CD4-positive, CD25-positive, alpha-beta regulatory T cell (primary cell): ENCODE measurements around the gene ABCA7. TPM values are rescaled to one million over a fixed set of nuclear protein-coding genes. Genes with fewer than 3 reads are reported as not detected.

ENCODE experiments used
- ATAC-seq, 2 donors: fragments of 150-1000 bp; cut with Tn5 transposase; one replicate each; pipeline ENCODE4 v1.10.0; 2021; ENCODE audit warnings: low read depth in 2 of 2, moderate number of reproducible peaks in 2 of 2, moderate library complexity in 1 of 2
- DNase-seq, 3 donors: peaks; one replicate each; pipeline versions ENCODE4 v3.0.0 to v3.0.0-alpha.2; 2012 to 2022; ENCODE audit warnings: mixed read lengths in 1 of 3
- H3K27ac ChIP-seq: one replicate; pipeline ENCODE4 v1.7.0; 2013; ENCODE audit warnings: mild to moderate bottlenecking, low read length; ENCODE audit not compliant: insufficient read depth, poor library complexity, severe bottlenecking
- H3K27me3 ChIP-seq: one replicate; pipeline ENCODE4 v1.7.0; 2013; ENCODE audit warnings: low read length; ENCODE audit not compliant: control insufficient read depth, insufficient read depth
- H3K36me3 ChIP-seq: one replicate; pipeline ENCODE4 v1.7.0; 2013; ENCODE audit warnings: mild to moderate bottlenecking, low read length, moderate library complexity; ENCODE audit not compliant: control insufficient read depth, insufficient read depth
- H3K4me1 ChIP-seq: 2 replicates; pipeline ENCODE4 v1.7.0; 2013; ENCODE audit warnings: mild to moderate bottlenecking, low read length; ENCODE audit not compliant: insufficient read depth, control insufficient read depth, poor library complexity, severe bottlenecking
- H3K4me3 ChIP-seq: one replicate; pipeline ENCODE4 v1.7.0; 2013; ENCODE audit warnings: low read depth, mild to moderate bottlenecking, low read length, moderate library complexity
- H3K9me3 ChIP-seq, 2 experiments: 1 replicate in 1 of 2; 2 replicates in 1 of 2; pipeline ENCODE4 v1.7.0; 2013; ENCODE audit warnings: low read length in 2 of 2, mild to moderate bottlenecking in 1 of 2, moderate library complexity in 1 of 2; ENCODE audit not compliant: control insufficient read depth in 2 of 2
- H3K27ac Mint-ChIP-seq, 3 donors: one replicate each; pipeline ENCODE4 v1.8.0; 2020 to 2022; ENCODE audit warnings: mild to moderate bottlenecking in 3 of 3, mixed read lengths in 3 of 3, moderate library complexity in 2 of 3
- H3K27me3 Mint-ChIP-seq: one replicate; pipeline ENCODE4 v1.8.0; 2022; ENCODE audit warnings: mild to moderate bottlenecking, mixed read lengths
- H3K36me3 Mint-ChIP-seq: one replicate; pipeline ENCODE4 v1.8.0; 2020; ENCODE audit warnings: mixed read lengths
- H3K4me1 Mint-ChIP-seq, 4 donors: one replicate each; pipeline ENCODE4 v1.8.0; 2020 to 2022; ENCODE audit warnings: mixed read lengths in 4 of 4, mild to moderate bottlenecking in 1 of 4
- H3K4me3 Mint-ChIP-seq, 4 donors: one replicate each; pipeline ENCODE4 v1.8.0; 2020 to 2022; ENCODE audit warnings: mild to moderate bottlenecking in 4 of 4, mixed read lengths in 4 of 4, moderate library complexity in 3 of 4
- H3K9me3 Mint-ChIP-seq, 7 donors: one replicate each; pipeline ENCODE4 v1.8.0; 2020 to 2022; ENCODE audit warnings: mixed read lengths in 7 of 7, mild to moderate bottlenecking in 3 of 7, moderate library complexity in 2 of 7
- polyA plus RNA-seq, 4 donors: library from polyadenylated mRNA; unstranded; fragments of 300-500 nt; fragmentation: Illumina TruSeq; gene quantifications; one replicate each; pipeline ENCODE4 v1.2.3, GENCODE V29; 2021
- total RNA-seq: library from RNA; stranded (reverse); gene quantifications from one replicate; pipeline ENCODE4 v1.2.3, GENCODE V29; 2022

The ABCA7 gene
- total and polyA plus RNA-seq, 5 donors from 2014 or later: 3.4 to 161 (median 7.0) TPM

GRCh38 chr19:1011831-1012333 is 28.0 kb upstream of the ABCA7 start:
- ATAC-seq (no peak), DNase-seq (no peak)
- H3K4me1 ChIP-seq: peaks cover 15% of the 10 kb centered on the region
- no peaks in the 10 kb centered on the region for H3K27me3 ChIP-seq
- H3K27ac Mint-ChIP-seq: no peak overlapping the region
- no peak overlapping the region for H3K4me3 Mint-ChIP-seq
- no peak overlapping the region for H3K27ac ChIP-seq
- H3K9me3 Mint-ChIP-seq: no peaks in the 10 kb centered on the region
- peaks cover 17% of the 10 kb centered on the region for H3K36me3 ChIP-seq
- peaks cover 3% of the 10 kb centered on the region for H3K27me3 Mint-ChIP-seq
- H3K4me3 ChIP-seq: no peak overlapping the region
- H3K4me1 Mint-ChIP-seq: peaks cover 0 to 14% (median 1%) of the 10 kb centered on the region in 4 donors
- H3K9me3 ChIP-seq: no peaks in the 10 kb centered on the region
- H3K36me3 Mint-ChIP-seq: no peaks in the 10 kb centered on the region

GRCh38 chr19:1012334-1012733 is 27.6 kb upstream of the ABCA7 start:
- H3K27me3 Mint-ChIP-seq: peaks cover 5% of the 10 kb centered on the region
- H3K27me3 ChIP-seq: no peaks in the 10 kb centered on the region
- no peak overlapping the region for H3K27ac ChIP-seq
- H3K4me3 ChIP-seq: no peak overlapping the region
- H3K4me1 Mint-ChIP-seq: peaks cover 0 to 18% (median 4%) of the 10 kb centered on the region in 4 donors
- no peak for ATAC-seq
- no peaks in the 10 kb centered on the region for H3K9me3 Mint-ChIP-seq
- H3K9me3 ChIP-seq: no peaks in the 10 kb centered on the region
- peaks cover 20% of the 10 kb centered on the region for H3K4me1 ChIP-seq
- no peak overlapping the region for H3K27ac Mint-ChIP-seq
- no peaks in the 10 kb centered on the region for H3K36me3 Mint-ChIP-seq
- peaks cover 17% of the 10 kb centered on the region for H3K36me3 ChIP-seq
- no peak overlapping the region for H3K4me3 Mint-ChIP-seq
- DNase-seq: no peak

GRCh38 chr19:1013218-1013617 is 26.7 kb upstream of the ABCA7 start:
- H3K9me3 ChIP-seq: no peaks in the 10 kb centered on the region

GRCh38 chr19:1014161-1015060 is 25.5 kb upstream of the ABCA7 start:
- H3K4me3 ChIP-seq: no peak overlapping the region
- peaks cover 17% of the 10 kb centered on the region for H3K36me3 ChIP-seq
- H3K4me1 ChIP-seq: peaks cover 40% of the 10 kb centered on the region
- H3K4me3 Mint-ChIP-seq: peak overlapping the region in 1 of 4 donors; percentile 27
- H3K27ac Mint-ChIP-seq: no peak overlapping the region
- H3K4me1 Mint-ChIP-seq: peaks cover 0 to 36% (median 10%) of the 10 kb centered on the region in 4 donors
- H3K27ac ChIP-seq: no peak overlapping the region
- no peaks in the 10 kb centered on the region for H3K9me3 ChIP-seq
- H3K9me3 Mint-ChIP-seq: no peaks in the 10 kb centered on the region
- no peaks in the 10 kb centered on the region for H3K36me3 Mint-ChIP-seq
- no peaks in the 10 kb centered on the region for H3K27me3 ChIP-seq
- H3K27me3 Mint-ChIP-seq: peaks cover 5% of the 10 kb centered on the region
- ATAC-seq (no peak), DNase-seq (no peak)

More at GRCh38 chr19:1013218-1013617, 26.7 kb upstream of the ABCA7 start:
- Mint-ChIP-seq H3K27me3 (peaks cover 5% of the 10 kb centered on the region), H3K36me3 (no peaks in the 10 kb centered on the region), H3K9me3 (no peaks in the 10 kb centered on the region), H3K4me3 (no peak overlapping the region), H3K4me1 (peaks cover 0 to 27% (median 8%) of the 10 kb centered on the region in 4 donors), H3K27ac (no peak overlapping the region)
- Histone ChIP-seq H3K27me3 (no peaks in the 10 kb centered on the region), H3K27ac (no peak overlapping the region), H3K36me3 (peaks cover 17% of the 10 kb centered on the region), H3K4me3 (no peak overlapping the region), H3K4me1 (peaks cover 29% of the 10 kb centered on the region)
- ATAC-seq (no peak), DNase-seq (no peak)

GRCh38 chr19:1015061-1015781 is 24.7 kb upstream of the ABCA7 start:
- no peaks in the 10 kb centered on the region for H3K27me3 ChIP-seq
- peak overlapping the region in 1 of 4 donors; percentile 63 for H3K4me3 Mint-ChIP-seq
- DNase-seq (no peak), ATAC-seq (no peak)
- H3K36me3 ChIP-seq: peaks cover 12% of the 10 kb centered on the region
- H3K27ac Mint-ChIP-seq: no peak overlapping the region
- peaks cover 49% of the 10 kb centered on the region for H3K4me1 ChIP-seq
- no peaks in the 10 kb centered on the region for H3K9me3 ChIP-seq
- H3K4me3 ChIP-seq: no peak overlapping the region
- peaks cover 5% of the 10 kb centered on the region for H3K27me3 Mint-ChIP-seq
- peaks cover 0 to 41% (median 10%) of the 10 kb centered on the region in 4 donors for H3K4me1 Mint-ChIP-seq
- H3K9me3 Mint-ChIP-seq: no peaks in the 10 kb centered on the region
- no peaks in the 10 kb centered on the region for H3K36me3 Mint-ChIP-seq
- H3K27ac ChIP-seq: no peak overlapping the region

GRCh38 chr19:1015782-1016646 is 23.9 kb upstream of the ABCA7 start:
- Histone ChIP-seq H3K4me3 (no peak overlapping the region), H3K9me3 (no peaks in the 10 kb centered on the region), H3K27me3 (no peaks in the 10 kb centered on the region), H3K27ac (no peak overlapping the region), H3K4me1 (peaks cover 51% of the 10 kb centered on the region), H3K36me3 (peaks cover 11% of the 10 kb centered on the region)
- Mint-ChIP-seq H3K9me3 (no peaks in the 10 kb centered on the region), H3K27me3 (peaks cover 6% of the 10 kb centered on the region), H3K4me3 (peak overlapping the region in 3 of 4 donors; percentile 63 to 69 (median 65)), H3K27ac (peak overlapping the region in 1 of 3 donors; percentile 31), H3K36me3 (no peaks in the 10 kb centered on the region), H3K4me1 (peaks cover 0 to 41% (median 10%) of the 10 kb centered on the region in 4 donors)
- no peak for DNase-seq
- no peak for ATAC-seq

- no peak for ATAC-seq
- no peak overlapping the region for H3K27ac ChIP-seq
- H3K4me1 ChIP-seq: peaks cover 56% of the 10 kb centered on the region
Measured at GRCh38 chr19:1016647-1017114, 23.2 kb upstream of the ABCA7 start.

More at GRCh38 chr19:1016647-1017114, 23.2 kb upstream of the ABCA7 start:
- Histone ChIP-seq H3K9me3 (no peaks in the 10 kb centered on the region), H3K4me3 (no peak overlapping the region), H3K36me3 (peaks cover 11% of the 10 kb centered on the region), H3K27me3 (no peaks in the 10 kb centered on the region)
- Mint-ChIP-seq H3K27me3 (peaks cover 13% of the 10 kb centered on the region), H3K9me3 (no peaks in the 10 kb centered on the region), H3K4me3 (peak overlapping the region; percentile 63 to 89 (median 72)), H3K27ac (peak overlapping the region in 1 of 3 donors; percentile 76), H3K36me3 (no peaks in the 10 kb centered on the region), H3K4me1 (peaks cover 0 to 47% (median 16%) of the 10 kb centered on the region in 4 donors)
- DNase-seq: no peak
